Hematopoietic multipotent progenitor cell treated with erythropoietin and hydrocortisone succinate and interleukin-3 and kit ligand, for 15 days (in vitro differentiated cells): ENCODE results near the gene APOBEC3A.
A peak's percentile ranks its signal among the peaks of the same experiment; 100 is the strongest.
"Not testable (repeated sequence)": the region's sequence is repeated elsewhere in the genome, so short reads cannot be mapped to it uniquely, and the experiment has no call there.

Source experiments
- DNase-seq: peaks from one replicate; pipeline ENCODE4 v3.0.0-alpha.2; 2015; ENCODE audit warnings: low spot score

Gene APOBEC3A

GRCh38 chr22:38958651-38958943 lies 1.2 kb downstream of the APOBEC3A start:
- not testable (repeated sequence) for DNase-seq

DNA sequence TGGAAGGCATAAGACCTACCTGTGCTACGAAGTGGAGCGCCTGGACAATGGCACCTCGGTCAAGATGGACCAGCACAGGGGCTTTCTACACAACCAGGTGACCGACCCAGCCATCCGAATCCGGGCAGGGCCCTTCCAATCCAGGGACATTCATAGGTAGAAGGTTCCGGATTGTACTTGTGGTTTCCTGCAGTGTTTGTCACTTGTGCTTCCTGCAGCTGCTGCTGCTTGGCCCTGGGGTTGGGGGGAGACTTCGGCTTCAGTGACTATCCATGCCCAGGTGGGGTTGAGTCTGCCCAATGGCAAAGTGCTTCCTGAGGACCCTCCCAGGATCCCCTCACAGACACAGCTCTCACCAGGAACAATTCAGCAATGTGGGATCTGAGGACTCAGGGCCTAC lies 2.2 kb downstream of the APOBEC3A start:
- DNase-seq: no peak

GRCh38 chr22:38960673-38961072 lies 3.3 kb downstream of the APOBEC3A start:
- DNase-seq: not testable (repeated sequence)

DNA sequence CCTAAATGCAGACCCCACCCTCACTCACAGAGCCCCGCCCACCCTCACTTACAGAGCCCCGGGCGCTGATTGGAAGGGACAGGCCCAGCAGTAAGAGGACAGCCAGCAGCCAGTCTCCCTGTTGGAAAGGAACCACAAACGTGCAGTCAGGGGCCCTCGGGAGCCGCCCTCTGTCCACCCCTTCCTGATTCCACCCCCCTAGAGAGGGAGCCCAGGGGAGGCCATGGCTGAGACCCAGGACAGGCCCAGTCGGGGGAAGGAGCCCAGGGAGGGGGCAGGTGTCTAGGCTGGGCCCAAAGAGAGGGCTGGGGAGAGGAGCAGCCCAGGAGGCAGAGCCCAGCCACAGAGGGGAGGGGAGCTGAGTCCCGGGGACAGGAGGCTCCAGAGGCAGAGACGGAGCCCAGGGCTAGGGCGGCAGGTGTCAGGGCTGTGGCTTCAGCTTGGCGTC lies 5.9 kb downstream of the APOBEC3A start:
- DNase-seq: not testable (repeated sequence)

- DNase-seq: peak; percentile 83
Observed at GRCh38 chr22:38963872-38964271, 6.5 kb downstream of the APOBEC3A start.

DNA sequence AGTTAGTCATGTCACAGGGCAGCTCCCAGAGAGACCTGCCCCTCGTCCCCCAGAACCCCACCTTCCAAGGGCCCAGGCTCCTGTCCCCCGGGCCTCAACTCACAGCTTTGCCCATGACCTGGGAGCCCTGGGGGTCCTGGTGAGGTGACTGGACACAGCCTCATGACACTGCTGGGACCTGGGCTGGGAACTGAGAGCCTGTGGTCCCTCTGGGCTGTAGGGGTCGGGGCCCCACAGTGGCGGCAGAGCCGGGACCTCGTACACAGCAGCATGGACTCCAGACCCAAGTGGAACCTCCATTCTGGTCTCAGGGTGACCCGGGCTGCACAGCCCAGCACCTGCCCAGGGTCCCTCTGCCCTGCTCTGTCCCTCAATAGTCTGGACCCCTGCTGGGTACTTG lies 6.9 kb downstream of the APOBEC3A start:
- no peak for DNase-seq

GRCh38 chr22:38964989-38965388 lies 7.6 kb downstream of the APOBEC3A start:
- DNase-seq: no peak

DNA sequence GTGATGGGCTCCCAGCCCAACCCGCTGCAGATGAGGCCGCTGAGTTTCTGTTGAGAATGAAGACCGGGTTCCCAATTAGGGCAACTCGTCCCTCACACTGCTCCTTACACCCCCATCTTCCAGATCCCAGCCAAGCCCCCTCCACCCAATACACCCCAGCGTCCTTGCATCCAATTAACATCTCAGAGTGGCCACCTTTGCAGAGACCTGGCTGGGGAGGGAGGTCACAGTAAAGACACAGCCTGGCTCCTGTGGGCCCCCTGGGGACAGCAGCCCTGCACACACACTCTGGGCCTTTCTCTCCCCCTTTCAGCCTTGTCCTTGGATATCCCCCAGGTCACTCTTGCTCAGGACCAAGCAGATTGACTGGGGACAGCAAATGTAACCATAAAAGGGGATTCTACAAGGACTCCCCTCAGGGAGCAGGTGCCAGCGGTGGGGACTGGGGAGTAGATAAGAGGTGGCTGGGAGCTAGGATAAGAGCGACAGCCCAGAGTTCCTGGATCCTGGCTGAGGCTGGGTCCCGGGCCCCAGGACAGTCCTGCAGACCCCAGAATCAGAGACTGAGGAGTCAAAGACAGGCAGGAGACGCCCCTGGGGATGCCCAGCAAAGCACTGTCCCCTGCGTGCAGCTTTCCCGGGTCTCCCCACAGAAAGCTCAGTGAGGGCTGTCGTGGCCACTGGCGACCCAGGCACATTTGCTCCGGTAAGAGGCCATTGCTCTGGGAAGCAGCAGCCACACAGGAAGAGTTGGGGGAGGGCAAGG lies 8.4 kb downstream of the APOBEC3A start:
- DNase-seq: no peak

- peak; percentile 57 for DNase-seq
Observed at GRCh38 chr22:38966380-38966702, 8.9 kb downstream of the APOBEC3A start.

- DNase-seq: no peak
Observed at GRCh38 chr22:38966942-38967341, 9.5 kb downstream of the APOBEC3A start.

- DNase-seq: no peak
Observed at GRCh38 chr22:38967451-38968450, 10.3 kb downstream of the APOBEC3A start.

- no peak for DNase-seq
Observed at GRCh38 chr22:38968801-38969200, 11.4 kb downstream of the APOBEC3A start.

DNA sequence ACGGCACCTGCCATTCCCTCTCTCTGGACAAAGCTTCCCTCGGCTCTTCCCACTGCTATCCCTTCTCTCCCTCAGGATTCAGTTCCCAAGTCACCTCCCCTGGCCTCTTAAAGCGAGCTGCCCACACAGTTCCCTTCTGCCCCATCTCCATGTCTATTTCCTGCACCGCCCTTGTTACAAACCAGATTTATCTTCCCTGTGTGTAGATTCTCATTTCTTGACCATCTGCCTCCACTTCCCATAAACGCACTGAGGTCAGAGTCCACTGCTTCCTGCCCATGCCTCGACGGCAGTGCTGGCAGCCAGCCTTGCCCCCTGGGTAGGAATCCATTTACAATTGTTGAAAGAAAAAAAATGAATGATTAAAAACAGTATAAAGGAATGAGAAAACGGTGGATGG lies 13.1 kb downstream of the APOBEC3A start:
- no peak for DNase-seq

DNA sequence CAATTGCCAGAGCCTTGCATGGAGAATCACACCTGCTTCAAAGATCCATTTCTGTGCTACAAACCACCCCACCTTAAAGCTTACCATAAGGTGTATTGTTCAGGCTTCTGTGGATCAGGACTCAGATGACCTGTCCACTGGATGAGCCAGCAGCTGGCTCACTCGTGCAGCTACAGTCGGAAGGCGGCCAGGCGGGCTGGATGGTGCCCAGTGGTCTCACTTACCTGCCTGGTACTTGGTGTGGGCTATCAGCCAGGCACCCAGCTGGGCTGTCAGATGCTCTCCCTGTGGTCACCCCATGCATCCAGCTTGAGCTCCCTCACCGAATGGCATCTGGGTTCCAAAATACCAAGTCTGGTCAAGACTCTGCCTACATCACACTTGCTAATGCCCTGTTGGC lies 13.8 kb downstream of the APOBEC3A start:
- no peak for DNase-seq

DNA sequence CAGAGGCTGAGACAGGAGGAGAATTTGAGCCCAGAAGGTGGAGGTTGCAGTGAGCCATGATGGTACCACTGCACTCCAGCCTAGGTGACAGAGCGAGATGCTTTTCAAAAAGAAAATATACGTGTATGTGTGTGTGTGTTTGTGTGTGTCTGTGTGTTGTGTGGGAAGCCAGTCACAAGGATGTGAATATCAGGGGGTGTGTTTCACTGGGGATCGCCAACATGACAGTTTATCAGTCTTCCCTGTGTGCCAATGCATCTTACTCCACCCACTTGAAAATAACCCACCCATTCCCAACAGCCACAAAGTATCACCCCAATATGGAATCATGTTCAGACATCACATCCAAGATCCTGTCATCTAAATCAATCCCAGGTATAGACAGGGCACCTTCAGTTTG lies 14.4 kb downstream of the APOBEC3A start:
- DNase-seq: no peak

GRCh38 chr22:38972558-38972957 lies 15.1 kb downstream of the APOBEC3A start:
- no peak for DNase-seq

DNA sequence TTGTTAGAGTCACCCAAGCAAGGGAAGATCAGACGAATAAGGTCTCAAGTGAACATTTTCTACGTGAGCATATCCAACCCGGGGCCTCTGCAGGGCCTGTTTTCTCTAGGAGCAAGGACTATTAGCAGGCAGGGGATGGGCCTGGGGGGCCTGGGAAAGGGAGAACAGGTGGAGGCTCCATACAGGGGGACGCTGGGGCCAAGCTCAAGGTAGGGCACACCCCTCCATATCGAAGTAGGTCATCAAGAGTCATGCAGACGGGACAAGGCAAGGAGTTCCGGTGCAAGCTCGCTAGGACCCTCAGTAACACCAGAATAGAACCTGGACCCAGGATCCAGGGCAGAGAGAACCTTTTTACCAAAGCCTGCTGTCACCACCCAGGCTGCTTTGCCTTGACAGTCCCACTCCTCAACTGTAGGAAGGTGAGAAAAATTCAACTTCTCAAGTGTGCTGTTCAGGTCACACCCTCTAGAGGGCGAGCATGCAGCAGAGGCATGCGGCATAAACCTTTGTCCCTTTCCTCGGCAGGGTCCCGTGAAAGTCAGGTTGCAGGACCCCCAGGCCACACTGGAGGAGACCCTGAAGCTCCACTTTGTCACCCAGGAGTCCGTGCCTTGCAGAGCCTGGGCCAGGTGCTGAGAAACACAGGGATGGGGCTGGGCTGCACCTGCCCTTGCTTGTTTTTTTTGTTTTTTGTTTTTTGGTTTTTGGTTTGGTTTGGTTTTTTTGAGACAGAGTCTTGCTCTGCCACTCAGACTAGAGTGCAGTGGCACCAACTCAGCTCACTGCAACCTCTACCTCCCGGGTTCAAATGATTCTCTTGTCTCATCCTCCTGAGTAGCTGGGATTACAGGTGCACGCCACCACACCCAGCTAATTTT lies 16.1 kb downstream of the APOBEC3A start:
- DNase-seq: peak; percentile 69

- no peak for DNase-seq
Observed at GRCh38 chr22:38974170-38974825, 16.9 kb downstream of the APOBEC3A start.

DNA sequence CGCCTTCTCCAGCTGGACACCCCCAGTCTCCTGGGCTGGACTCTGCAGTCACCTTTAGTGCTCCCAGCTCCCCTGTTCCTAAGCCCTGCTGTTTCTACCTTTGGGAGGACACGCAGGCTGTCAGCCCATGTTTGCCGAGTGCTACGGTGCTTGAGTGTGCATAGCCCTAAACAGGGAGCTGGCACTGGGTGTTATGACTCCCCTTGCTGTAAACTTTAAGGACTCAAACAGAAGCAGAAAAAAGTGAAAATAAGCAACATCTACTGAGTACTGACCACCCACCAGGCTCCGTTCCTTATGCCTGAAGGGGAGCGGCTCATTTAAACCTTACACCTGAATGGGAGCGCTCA lies 17.4 kb downstream of the APOBEC3A start:
- no peak for DNase-seq

- DNase-seq: not testable (repeated sequence)
Observed at GRCh38 chr22:38977289-38977688, 19.9 kb downstream of the APOBEC3A start.

- not testable (repeated sequence) for DNase-seq
Observed at GRCh38 chr22:38980587-38980986, 23.2 kb downstream of the APOBEC3A start.
